GM21526 (cell line): ENCODE data around the gene JAM2.

Experiments used
- ATAC-seq: cut with Tn5 transposase; IDR thresholded peaks from one replicate; pipeline ENCODE4 v1.9.1; 2021; ENCODE audit warnings: moderate library complexity; ENCODE audit not compliant: unreplicated experiment, low FRiP score

The JAM2 gene

DNA sequence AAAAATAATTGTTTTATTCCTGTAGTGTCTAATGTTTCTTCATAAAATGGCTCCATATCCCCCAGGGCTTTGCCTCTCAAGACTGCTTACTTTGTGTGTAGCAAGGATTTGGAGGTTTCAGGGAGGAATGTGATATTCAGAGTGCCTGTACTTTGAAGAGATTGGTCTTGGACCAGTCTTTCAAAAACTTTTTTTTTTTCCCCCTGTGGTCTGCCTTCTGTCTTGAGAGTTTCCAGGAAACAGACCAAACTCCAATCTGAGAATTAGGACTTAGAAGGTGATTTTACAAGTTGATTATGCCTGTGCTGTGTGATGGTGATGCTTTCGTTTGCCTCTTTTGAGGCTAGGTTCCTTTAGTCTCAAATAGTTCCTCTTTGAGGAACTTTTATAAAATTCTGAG is 121.6 kb downstream of the JAM2 start:
- no peak for ATAC-seq

- ATAC-seq = no peak
Observed at GRCh38 chr21:25764065-25764464, 125.0 kb downstream of the JAM2 start.
